Neural crest cell (in vitro differentiated cells): ENCODE data around the gene MPRIP. TPM values are rescaled to one million over a fixed set of nuclear protein-coding genes. Genes with fewer than 3 reads are reported as not detected.

Experiments
- DNase-seq: peaks from one replicate; pipeline ENCODE4 v3.0.0; 2021; ENCODE audit warnings: low read depth, mixed read lengths, low spot score
- H3K27ac Mint-ChIP-seq: one replicate; pipeline ENCODE4 v1.8.0; 2021; ENCODE audit warnings: mild to moderate bottlenecking, mixed read lengths; ENCODE audit not compliant: unreplicated experiment
- H3K27me3 Mint-ChIP-seq: 2 replicates; pipeline ENCODE4 v1.8.0; 2021; ENCODE audit warnings: low read depth, mild to moderate bottlenecking, mixed read lengths
- H3K36me3 Mint-ChIP-seq: 2 replicates; pipeline ENCODE4 v1.8.0; 2021; ENCODE audit warnings: low read depth, mild to moderate bottlenecking, mixed read lengths
- H3K4me1 Mint-ChIP-seq: 2 replicates; pipeline ENCODE4 v1.8.0; 2021; ENCODE audit warnings: mixed read lengths
- H3K4me3 Mint-ChIP-seq: one replicate; pipeline ENCODE4 v1.8.0; 2021; ENCODE audit warnings: mild to moderate bottlenecking, mixed read lengths
- H3K9me3 Mint-ChIP-seq: 2 replicates; pipeline ENCODE4 v1.8.0; 2021; ENCODE audit warnings: mixed read lengths
- CTCF ChIP-seq: fragments of 200-600 bp; sonication (generic); conservative IDR thresholded peaks from 2 replicates; pipeline ENCODE4 v1.5.0; 2021; ENCODE audit warnings: antibody characterized with exemption, mild to moderate bottlenecking
- total RNA-seq: library from RNA; stranded (reverse); gene quantifications from 2 replicates; pipeline ENCODE4 v1.2.1, GENCODE V29; 2021

MPRIP gene
- total RNA-seq, 1 donor from 2014 or later: 241 TPM

DNA sequence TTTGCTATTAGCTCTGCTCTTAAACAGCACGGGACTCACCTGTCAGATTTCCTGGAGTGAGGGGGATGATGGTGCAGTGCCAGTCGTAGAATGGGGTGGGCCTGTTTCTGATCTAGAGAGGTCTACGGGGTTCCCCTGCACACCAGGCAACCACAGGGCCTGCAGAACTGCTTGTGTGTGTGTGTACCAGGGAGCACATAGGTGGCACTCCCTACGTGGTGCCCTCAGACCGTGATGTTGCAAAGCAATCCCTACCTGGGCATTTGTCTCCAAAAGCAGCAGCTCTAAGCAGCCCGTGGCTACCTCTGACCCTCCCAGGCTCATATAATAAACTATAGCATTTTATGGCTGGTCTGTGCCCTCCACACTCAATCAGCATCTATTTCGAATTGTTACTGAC lies 38.5 kb downstream of the MPRIP start:
- Mint-ChIP-seq H3K4me1 (peaks cover 29% of the 10 kb centered on the region), H3K9me3 (no peaks in the 10 kb centered on the region), H3K27me3 (no peaks in the 10 kb centered on the region), H3K36me3 (peaks cover 5% of the 10 kb centered on the region), H3K27ac (no peak overlapping the region), H3K4me3 (no peak overlapping the region)
- TF ChIP-seq CTCF: no peak
- no peak for DNase-seq

- peak overlapping the region; percentile 86 for H3K27ac Mint-ChIP-seq
- no peak for TF ChIP-seq CTCF
- peaks cover 27% of the 10 kb centered on the region for H3K4me1 Mint-ChIP-seq
- no peaks in the 10 kb centered on the region for H3K9me3 Mint-ChIP-seq
- peaks cover 5% of the 10 kb centered on the region for H3K36me3 Mint-ChIP-seq
- no peak for DNase-seq
- no peak overlapping the region for H3K4me3 Mint-ChIP-seq
- no peaks in the 10 kb centered on the region for H3K27me3 Mint-ChIP-seq
Measured at GRCh38 chr17:17081304-17081940, 39.2 kb downstream of the MPRIP start.

- no peak overlapping the region for H3K4me3 Mint-ChIP-seq
- H3K27me3 Mint-ChIP-seq: no peaks in the 10 kb centered on the region
- no peak for TF ChIP-seq CTCF
- no peak for DNase-seq
- peaks cover 5% of the 10 kb centered on the region for H3K36me3 Mint-ChIP-seq
- H3K4me1 Mint-ChIP-seq: peaks cover 25% of the 10 kb centered on the region
- H3K9me3 Mint-ChIP-seq: no peaks in the 10 kb centered on the region
- H3K27ac Mint-ChIP-seq: peak overlapping the region; percentile 46
Measured at GRCh38 chr17:17082878-17083277, 40.6 kb downstream of the MPRIP start.

GRCh38 chr17:17084317-17084835 lies 42.1 kb downstream of the MPRIP start:
- no peak for TF ChIP-seq CTCF
- H3K4me3 Mint-ChIP-seq: no peak overlapping the region
- H3K27me3 Mint-ChIP-seq: no peaks in the 10 kb centered on the region
- H3K9me3 Mint-ChIP-seq: no peaks in the 10 kb centered on the region
- peaks cover 10% of the 10 kb centered on the region for H3K4me1 Mint-ChIP-seq
- H3K36me3 Mint-ChIP-seq: peaks cover 3% of the 10 kb centered on the region
- no peak for DNase-seq
- H3K27ac Mint-ChIP-seq: no peak overlapping the region

DNA sequence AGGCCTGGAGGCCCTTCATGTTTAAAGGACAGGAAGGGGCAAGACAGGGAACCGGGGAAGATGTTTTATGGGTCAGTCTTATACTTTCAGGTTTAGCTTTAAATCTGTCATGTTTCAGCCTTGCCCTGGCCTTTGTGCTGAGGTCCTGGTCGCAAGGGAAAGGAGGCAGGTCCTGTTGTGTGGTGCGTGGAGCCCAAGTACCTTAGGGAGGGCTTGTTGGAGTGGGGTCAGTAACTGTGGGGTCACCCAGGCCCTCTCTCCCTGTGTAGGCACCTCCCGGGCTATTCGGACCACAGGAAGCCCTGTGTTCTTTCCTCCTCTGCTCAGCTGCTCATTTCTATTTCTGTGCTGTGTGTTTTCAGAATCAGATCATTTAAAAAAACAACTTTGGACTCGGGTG lies 42.7 kb downstream of the MPRIP start:
- Mint-ChIP-seq H3K4me3 (no peak overlapping the region), H3K27ac (no peak overlapping the region), H3K9me3 (no peaks in the 10 kb centered on the region), H3K27me3 (no peaks in the 10 kb centered on the region), H3K36me3 (peaks cover 3% of the 10 kb centered on the region), H3K4me1 (peaks cover 5% of the 10 kb centered on the region)
- DNase-seq: no peak
- no peak for TF ChIP-seq CTCF
